GM18520 (cell line): ENCODE data around the gene POU2F3.

Source experiments
- ATAC-seq: cut with Tn5 transposase; IDR thresholded peaks from one replicate; pipeline ENCODE4 v1.9.1; 2021; ENCODE audit not compliant: unreplicated experiment

POU2F3 gene

GRCh38 chr11:120281143-120281795 is 41.3 kb downstream of the POU2F3 start:
- no peak for ATAC-seq

DNA sequence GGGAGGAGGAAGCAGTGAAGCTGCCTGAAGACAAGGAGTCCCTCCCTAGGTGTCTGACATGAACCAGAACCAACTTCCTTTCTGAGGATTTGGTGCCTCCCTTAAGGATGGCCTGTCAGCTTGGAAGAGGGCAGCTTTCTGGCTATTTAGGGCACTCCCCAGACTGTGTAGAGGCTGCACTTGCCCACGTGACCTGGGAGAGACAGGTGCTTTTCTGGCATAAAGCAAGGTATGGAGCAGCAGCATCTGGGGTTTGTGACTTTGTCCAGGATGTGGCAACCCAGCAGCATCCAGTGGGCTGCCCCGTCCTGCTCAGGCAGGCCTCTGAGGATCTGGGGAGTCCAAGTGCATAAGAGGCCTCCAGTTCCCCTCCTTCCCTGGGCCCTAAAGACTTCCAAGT is 43.2 kb downstream of the POU2F3 start:
- no peak for ATAC-seq

DNA sequence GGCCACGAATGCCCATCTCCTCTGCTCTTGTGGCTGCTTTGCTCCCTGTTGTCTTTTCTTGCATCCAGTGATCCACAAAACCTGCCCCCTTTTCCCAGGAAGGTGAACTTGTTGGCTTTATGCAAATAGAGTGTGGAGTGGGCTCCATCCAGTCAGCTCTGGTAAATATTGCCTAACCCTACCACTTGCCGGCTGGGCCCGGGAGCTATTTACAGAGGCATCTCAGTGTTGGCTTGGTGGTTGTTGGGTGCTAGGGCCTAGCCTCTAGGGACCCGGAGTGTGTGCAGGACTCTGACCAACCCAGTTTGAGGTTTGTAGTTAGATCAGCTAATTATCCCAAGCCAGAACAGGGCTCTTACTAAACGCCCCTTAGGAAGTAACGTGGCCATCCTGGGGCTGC is 44.3 kb downstream of the POU2F3 start:
- ATAC-seq, result no peak

- no peak for ATAC-seq
Measured at GRCh38 chr11:120285256-120285655, 45.3 kb downstream of the POU2F3 start.

- no peak for ATAC-seq
Measured at GRCh38 chr11:120288021-120288420, 48.1 kb downstream of the POU2F3 start.

GRCh38 chr11:120289426-120289825 is 49.5 kb downstream of the POU2F3 start:
- ATAC-seq, result no peak

- ATAC-seq, result no peak
Measured at GRCh38 chr11:120290956-120291355, 51.0 kb downstream of the POU2F3 start.

DNA sequence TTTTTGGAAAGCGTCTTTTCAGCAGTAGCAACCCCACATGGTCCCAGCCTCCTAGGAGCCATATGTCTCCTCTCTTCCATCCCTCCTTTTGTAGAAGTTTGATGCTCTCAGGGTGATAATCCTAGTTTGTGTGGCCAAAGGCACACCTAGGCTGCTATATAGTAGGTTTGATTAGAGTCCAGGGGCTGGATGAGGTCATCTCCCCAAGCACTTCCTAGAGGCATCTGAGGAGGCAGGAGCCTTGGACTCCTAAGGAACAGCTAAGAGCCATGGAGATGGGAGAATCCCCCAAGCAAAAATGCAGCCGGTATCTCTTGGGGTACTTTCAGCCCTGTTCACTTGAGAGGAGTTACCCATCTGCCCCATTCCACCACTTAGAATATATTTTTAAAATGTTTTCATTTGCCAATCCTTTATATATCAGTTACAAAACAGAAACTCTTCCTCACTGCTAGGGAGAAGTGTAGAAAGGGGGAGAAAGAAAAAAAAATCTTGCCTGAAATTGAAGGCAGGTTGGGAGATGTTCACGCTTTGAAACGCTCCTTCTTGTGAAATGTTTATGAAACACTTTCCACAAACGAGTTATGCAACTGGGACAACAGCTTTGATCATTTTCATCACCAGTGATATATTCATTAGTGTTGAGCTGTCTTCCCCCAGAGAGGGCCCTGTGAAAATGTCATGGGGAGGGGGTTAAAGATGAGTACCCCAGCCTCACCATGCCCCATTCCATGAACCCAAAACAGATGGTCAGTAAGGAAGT is 53.3 kb downstream of the POU2F3 start:
- ATAC-seq, result no peak

DNA sequence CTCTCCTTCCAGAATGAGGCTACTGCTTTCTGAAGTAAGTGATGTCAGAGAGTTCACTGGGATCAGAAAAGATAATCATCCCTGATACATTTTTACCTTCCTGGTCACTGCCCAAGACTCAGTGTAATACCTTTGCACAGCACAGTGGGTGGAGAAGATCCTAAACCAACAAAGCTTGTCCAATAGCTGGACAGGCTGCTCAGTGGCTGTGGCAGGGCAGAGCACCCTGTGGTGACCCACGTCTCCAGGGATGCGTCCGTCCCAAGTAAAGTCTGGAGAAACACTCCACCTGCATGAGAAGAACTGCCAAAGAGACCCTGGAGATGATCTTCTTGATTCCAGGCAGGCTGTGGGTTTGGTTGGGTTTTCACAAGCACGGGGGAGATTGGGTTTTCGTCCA is 54.2 kb downstream of the POU2F3 start:
- ATAC-seq, result no peak

- ATAC-seq, result no peak
Measured at GRCh38 chr11:120295099-120295498, 55.2 kb downstream of the POU2F3 start.

GRCh38 chr11:120296554-120296953 is 56.6 kb downstream of the POU2F3 start:
- ATAC-seq, result no peak

- ATAC-seq, result no peak
Measured at GRCh38 chr11:120298461-120298860, 58.5 kb downstream of the POU2F3 start.

- no peak for ATAC-seq
Measured at GRCh38 chr11:120302001-120302805, 62.3 kb downstream of the POU2F3 start.

- no peak for ATAC-seq
Measured at GRCh38 chr11:120303004-120303637, 63.2 kb downstream of the POU2F3 start.

DNA sequence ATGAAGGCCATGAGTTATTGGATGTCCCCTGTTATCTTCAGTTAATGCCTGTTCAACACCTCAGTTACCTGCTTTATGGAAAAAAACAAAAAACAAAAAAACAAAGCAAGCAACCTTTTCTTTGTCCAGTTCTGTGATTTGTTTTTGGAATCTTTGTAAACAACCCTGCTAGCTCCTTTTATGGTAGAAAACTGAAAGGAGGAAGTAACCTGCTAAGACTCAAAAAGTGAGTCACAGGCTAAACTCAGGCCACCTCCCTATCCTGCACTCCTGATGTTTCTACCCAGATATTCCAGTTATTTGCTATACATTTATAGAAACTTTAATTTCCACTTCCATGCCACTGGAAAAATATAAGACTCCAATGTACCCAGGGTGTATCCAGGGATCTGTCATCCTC is 64.6 kb downstream of the POU2F3 start:
- ATAC-seq, result no peak

DNA sequence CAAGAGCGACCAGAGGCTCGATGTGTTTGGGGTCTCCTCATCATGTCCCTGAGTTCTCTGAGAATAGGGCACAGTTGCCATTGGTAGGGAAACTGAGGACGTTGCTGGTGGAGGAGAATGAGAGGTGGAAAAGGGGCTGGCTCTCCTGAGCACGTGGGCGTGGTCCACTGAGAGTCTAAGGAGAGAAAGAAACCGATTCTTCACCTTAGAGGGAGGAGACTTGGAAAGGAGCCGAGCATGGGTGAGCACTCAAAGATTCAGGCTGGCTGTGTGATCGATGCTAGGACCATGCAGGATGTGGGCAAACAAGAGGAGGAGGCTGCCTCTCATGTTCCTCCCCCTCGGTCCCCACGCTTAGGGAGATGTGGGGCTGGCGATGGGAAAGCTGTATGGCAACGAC is 65.3 kb downstream of the POU2F3 start:
- ATAC-seq, result no peak

DNA sequence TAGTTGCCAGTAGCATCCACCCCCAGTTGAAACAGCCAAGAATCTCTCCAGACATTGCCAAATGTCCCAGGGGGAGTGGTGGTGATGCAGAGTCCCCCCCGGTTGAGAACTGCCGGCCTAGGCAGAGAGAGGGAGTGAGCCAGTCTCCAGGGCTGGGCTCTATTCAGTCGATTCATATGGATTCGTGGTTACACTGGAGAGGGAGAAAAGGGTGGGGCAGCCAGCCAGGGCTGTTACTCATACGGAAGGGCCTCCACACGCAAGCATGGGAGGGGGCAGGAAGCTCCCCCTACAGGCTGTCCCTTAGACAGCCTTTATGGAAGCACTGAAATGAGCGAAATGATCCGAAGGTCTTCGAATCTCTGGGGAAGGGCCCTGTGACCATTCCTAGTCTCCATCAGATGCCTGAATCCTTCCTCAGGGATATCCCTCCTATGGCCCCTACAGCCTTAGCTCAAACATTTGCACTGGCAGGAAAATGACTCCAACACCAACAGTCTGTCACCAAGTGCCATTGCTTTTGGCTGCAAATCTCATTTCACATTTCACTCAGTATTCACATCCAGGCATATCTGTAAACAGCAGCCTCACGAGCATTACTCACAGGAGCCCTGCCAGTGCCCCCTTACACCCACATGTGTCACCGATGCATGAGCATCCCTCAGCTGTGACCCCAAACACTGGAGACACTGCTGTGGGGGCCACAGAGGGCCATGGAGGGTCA is 66.7 kb downstream of the POU2F3 start:
- no peak for ATAC-seq

DNA sequence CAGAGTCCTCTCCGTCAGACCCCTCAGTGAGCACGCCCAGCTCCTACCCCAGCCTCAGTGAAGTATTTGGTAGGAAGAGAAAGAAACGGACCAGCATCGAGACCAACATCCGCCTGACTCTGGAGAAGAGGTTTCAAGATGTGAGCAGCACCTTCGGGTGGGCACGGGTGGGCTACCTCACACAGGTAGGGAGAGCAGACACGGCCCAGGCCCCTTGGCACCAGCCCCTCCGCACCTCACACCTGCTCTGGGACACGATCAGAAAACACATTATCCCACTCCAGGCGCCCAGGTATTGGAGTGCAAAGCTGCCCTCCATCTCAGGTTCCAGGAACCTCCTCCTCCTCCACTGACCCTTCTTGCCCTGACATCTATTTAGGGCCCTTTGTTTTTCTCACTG is 67.5 kb downstream of the POU2F3 start:
- ATAC-seq, result no peak

DNA sequence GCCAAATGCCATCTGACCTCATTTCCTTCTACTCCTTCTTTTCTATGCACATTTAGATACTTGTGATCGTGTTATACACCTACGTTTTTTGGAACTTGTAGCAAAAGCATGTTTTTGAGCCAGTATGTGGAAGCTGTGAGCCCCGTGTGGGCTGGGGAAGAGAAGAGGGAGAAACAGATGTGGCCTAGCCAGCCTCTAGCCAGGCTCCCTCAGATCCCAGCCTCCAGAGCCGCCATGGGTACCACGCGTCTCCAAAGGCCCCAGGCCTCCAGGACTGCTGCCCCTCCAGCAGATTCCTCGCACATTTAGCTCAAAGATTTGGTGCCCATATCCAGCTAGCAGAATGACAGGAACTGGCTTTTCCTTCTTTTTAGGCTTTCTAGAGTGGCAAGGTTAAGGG is 68.1 kb downstream of the POU2F3 start:
- ATAC-seq, result no peak

- no peak for ATAC-seq
Measured at GRCh38 chr11:120310870-120311269, 70.9 kb downstream of the POU2F3 start.

GRCh38 chr11:120314861-120315260 is 74.9 kb downstream of the POU2F3 start:
- no peak for ATAC-seq
